Measurements from ENCODE around the gene HDAC4.

DNA sequence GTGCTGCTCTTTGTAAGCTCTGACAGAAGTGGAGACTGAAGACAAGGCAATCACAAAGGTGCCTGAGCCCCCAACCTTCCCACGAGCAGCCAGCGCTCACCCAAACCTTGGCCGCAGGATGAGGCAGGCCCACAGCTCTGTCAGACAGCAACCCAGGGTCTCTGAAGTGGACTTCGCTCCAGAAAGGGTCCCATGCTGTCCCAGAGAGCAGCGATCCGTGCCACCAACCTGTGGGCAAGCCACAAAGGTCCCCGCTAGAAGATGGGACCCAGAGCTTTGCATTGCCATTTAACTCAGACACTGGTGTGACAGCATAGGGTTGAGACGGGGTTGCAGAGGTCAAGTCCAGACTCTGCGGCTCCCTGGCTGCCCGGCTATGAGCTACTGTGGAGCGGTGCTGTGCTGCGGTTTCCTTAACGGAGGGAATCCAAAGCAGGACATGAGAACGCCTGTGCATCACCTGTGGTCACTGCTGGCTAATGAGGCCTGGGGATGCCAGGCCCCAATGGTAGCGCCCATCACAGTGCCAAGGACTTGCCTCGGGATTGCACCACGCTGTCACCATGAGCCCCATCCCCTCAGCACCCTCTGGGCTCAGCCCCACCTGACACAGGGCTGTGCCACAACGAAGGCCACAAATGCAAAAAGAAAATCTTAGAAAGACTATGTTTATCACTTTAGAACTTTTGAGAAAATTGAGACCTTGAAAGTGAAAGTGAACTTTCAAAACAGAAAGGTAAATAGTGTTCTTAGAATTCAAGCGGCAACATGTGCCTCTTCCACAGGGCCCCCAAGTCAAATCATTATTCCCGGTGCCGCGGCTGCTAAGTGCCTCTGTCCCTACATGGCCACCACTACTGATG, 103.4 kb downstream of the HDAC4 start:
- TF ChIP-seq, protein P1, sequence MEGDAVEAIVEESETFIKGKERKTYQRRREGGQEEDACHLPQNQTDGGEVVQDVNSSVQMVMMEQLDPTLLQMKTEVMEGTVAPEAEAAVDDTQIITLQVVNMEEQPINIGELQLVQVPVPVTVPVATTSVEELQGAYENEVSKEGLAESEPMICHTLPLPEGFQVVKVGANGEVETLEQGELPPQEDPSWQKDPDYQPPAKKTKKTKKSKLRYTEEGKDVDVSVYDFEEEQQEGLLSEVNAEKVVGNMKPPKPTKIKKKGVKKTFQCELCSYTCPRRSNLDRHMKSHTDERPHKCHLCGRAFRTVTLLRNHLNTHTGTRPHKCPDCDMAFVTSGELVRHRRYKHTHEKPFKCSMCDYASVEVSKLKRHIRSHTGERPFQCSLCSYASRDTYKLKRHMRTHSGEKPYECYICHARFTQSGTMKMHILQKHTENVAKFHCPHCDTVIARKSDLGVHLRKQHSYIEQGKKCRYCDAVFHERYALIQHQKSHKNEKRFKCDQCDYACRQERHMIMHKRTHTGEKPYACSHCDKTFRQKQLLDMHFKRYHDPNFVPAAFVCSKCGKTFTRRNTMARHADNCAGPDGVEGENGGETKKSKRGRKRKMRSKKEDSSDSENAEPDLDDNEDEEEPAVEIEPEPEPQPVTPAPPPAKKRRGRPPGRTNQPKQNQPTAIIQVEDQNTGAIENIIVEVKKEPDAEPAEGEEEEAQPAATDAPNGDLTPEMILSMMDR (IDR thresholded peaks at IDR 0.05; ENCODE audit: poor library complexity), result no peak
- TF ChIP-seq EZH2 (IDR thresholded peaks at IDR 0.05; ENCODE audit: borderline replicate concordance) (no peak), EZH2phosphoT487 (IDR thresholded peaks at IDR 0.05; ENCODE audit: low read depth, severe bottlenecking, unreplicated experiment) (no peak)
